Myocyte (in vitro differentiated cells): ENCODE measurements around the gene BNIP1. TPM values are rescaled to one million over a fixed set of nuclear protein-coding genes. Genes with fewer than 3 reads are reported as not detected.

Experiments
- DNase-seq: peaks from one replicate; pipeline ENCODE4 v3.0.0-alpha.2; 2012; ENCODE audit warnings: low read depth
- total RNA-seq: library from RNA; depleted of rRNA; stranded (reverse); fragments of >200 nt; gene quantifications from 2 replicates; pipeline ENCODE4 v1.2.3, GENCODE V29; 2014

Gene BNIP1
- total RNA-seq, 1 donor from 2014 or later, result 15.2 TPM

DNA sequence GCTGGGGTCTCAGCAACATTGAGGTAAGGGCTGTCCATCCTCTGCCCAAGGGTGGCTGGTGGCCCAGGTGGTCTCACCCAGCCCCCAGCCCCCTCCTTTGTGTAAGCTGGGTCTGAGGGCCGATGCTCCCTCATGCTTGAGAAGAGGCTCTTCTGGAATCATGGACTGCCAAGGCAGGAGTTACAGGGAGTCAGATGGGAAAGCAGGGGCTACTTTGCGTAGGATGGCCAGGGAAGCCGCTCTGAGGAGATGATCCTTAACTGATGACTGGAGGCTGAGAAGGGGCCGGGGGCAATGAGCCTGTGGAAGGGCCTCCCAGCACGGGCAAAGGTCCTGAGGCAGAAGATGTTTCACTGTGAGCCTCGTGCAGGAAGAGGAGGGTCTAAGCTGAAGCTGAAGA, 67.0 kb downstream of the BNIP1 start:
- DNase-seq, result no peak

DNA sequence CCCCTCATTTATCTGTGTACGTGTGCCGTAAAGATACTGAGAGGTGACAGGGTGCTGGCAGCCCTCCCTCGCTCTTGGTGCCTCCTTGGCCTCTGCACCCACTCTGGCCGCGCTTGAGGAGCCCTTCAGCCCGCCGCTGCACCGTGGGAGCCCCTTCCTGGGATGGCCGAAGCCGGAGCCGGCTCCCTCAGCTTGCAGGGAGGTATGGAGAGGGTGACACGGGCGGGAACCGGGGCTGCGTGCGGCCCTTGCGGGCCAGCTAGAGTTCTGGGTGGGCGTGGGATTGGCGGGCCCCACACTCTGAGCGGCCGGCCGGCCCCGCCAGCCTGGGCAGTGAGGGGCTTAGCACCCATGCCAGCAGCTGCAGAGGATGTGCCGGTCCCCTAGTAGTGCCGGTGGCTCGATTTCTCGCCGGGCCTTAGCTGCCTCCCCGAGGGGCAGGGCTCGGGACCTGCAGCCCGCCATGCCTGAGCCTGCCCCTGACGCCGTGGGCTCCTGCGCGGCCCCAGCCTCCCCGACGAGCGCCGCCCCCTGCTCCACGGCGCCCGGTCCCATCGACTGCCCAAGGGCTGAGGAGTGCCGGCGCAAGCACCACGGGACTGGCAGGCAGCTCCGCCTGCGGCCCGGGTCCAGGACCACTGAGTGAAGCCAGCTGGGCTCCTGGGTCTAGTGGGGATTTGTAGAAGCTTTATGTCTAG, 69.1 kb downstream of the BNIP1 start:
- DNase-seq, result no peak

Other genes with a start within 250 kb of the BNIP1 start
- 47.1 and 53.4 TPM in 2 replicates for gene RPL26L1, start 185.1 kb upstream of the BNIP1 start, total RNA-seq
- 143 and 157 TPM in 2 replicates for gene ATP6V0E1, start 160.8 kb upstream of the BNIP1 start, total RNA-seq
- gene CREBRF, start 88.2 kb upstream of the BNIP1 start, total RNA-seq, result 12.1 and 18.9 TPM in 2 replicates
- gene NKX2-5, start 90.7 kb downstream of the BNIP1 start, total RNA-seq, result not detected in 2 replicates
- 482 and 489 TPM in 2 replicates for gene STC2, start 183.9 kb downstream of the BNIP1 start, total RNA-seq